ENCODE results near the gene CADM2. TPM values are rescaled to one million over a fixed set of nuclear protein-coding genes. Genes with fewer than 3 reads are reported as not detected.

CADM2 gene
- total and polyA plus RNA-seq, 2 experiments from 2014 or later = 13.3 to 47.5 TPM

- Histone ChIP-seq H2AFZ (peak overlapping the region; percentile 24; the same call in 1 of the 2 replicates), H3K9me2 (ENCODE audit: insufficient read depth) (no peaks in the 10 kb centered on the region), H3K4me1 (ENCODE audit: insufficient read depth) (no peaks in the 10 kb centered on the region), H3K4me2 (no peak overlapping the region), H4K20me1 (replicated peaks; ENCODE audit: insufficient read depth) (no peaks in the 10 kb centered on the region), H3K4me3 (no peak overlapping the region), H3F3A (replicated peaks; ENCODE audit: low read depth) (no peaks in the 10 kb centered on the region), H3K36me3 (ENCODE audit: insufficient read depth) (no peaks in the 10 kb centered on the region), H3K27ac (ENCODE audit: low read depth) (0 out of 2 replicates have a peak overlapping the region, but pooled peaks have one; percentile 40), H3K79me2 (replicated peaks; ENCODE audit: insufficient read depth) (no peaks in the 10 kb centered on the region), H3K27me3 (ENCODE audit: insufficient read depth) (no peaks in the 10 kb centered on the region)
- peaks cover 11% of the 10 kb centered on the region for H3K4me1 Mint-ChIP-seq
- no peak for TF ChIP-seq EZH2phosphoT487 (IDR thresholded peaks at IDR 0.05; ENCODE audit: unreplicated experiment)
- TF ChIP-seq ETS1 (IDR thresholded peaks at IDR 0.05) = no peak
- TF ChIP-seq CREB1 (CRISPR knock-in tag; IDR thresholded peaks at IDR 0.05; ENCODE audit: low read depth) = peak; percentile 36; the same call in 1 of the 2 replicates
- no peaks in the 10 kb centered on the region for H3K9me3 Mint-ChIP-seq
- peaks cover 5% of the 10 kb centered on the region for H3K27me3 Mint-ChIP-seq (ENCODE audit: insufficient read depth, low read depth, poor library complexity)
- H3K36me3 Mint-ChIP-seq (ENCODE audit: low read depth) = no peaks in the 10 kb centered on the region; the same call in 2 of the 3 replicates
- H3K27ac Mint-ChIP-seq = peak overlapping the region; percentile 18; the same call in 1 of the 2 replicates
- DNase-seq (ENCODE audit: low spot score) (peak; percentile 21), ATAC-seq (peak; percentile 53; the same call in 2 of the 3 replicates)
- H3K4me3 Mint-ChIP-seq = no peak overlapping the region
These were observed 944.6 kb downstream of the CADM2 start for GRCh38 chr3:85903434-85903833.

- H3K9me2 ChIP-seq (ENCODE audit: insufficient read depth) = no peaks in the 10 kb centered on the region
- no peaks in the 10 kb centered on the region for H3K4me1 ChIP-seq (ENCODE audit: insufficient read depth)
- no peaks in the 10 kb centered on the region for H3K36me3 ChIP-seq (ENCODE audit: insufficient read depth)
- H3K27ac Mint-ChIP-seq = no peak overlapping the region
- no peaks in the 10 kb centered on the region for H3K27me3 ChIP-seq (ENCODE audit: insufficient read depth)
- H3K4me3 ChIP-seq = no peak overlapping the region
- no peak for ATAC-seq
- no peak overlapping the region for H3K4me3 Mint-ChIP-seq
- H3F3A ChIP-seq (replicated peaks; ENCODE audit: low read depth) = no peaks in the 10 kb centered on the region
- no peaks in the 10 kb centered on the region for H3K4me1 Mint-ChIP-seq
- H3K27ac ChIP-seq (ENCODE audit: low read depth) = no peak overlapping the region
- DNase-seq (ENCODE audit: low spot score) = no peak
- H3K9me3 Mint-ChIP-seq = no peaks in the 10 kb centered on the region; the same call in 2 of the 3 replicates
- H4K20me1 ChIP-seq (replicated peaks; ENCODE audit: insufficient read depth) = no peaks in the 10 kb centered on the region
- H3K79me2 ChIP-seq (replicated peaks; ENCODE audit: insufficient read depth) = no peaks in the 10 kb centered on the region
- peaks cover 1% of the 10 kb centered on the region for H3K27me3 Mint-ChIP-seq (ENCODE audit: insufficient read depth, low read depth, poor library complexity)
- no peak overlapping the region for H3K4me2 ChIP-seq
- H3K36me3 Mint-ChIP-seq (ENCODE audit: low read depth) = peaks cover 4% of the 10 kb centered on the region; the same call in 2 of the 3 replicates
- H2AFZ ChIP-seq = no peak overlapping the region
- TF ChIP-seq NANOG (IDR thresholded peaks at IDR 0.05; ENCODE audit: borderline replicate concordance) (no peak), EZH2 (IDR thresholded peaks at IDR 0.05; ENCODE audit: low read depth, unreplicated experiment) (no peak), EZH2phosphoT487 (IDR thresholded peaks at IDR 0.05; ENCODE audit: unreplicated experiment) (no peak), REST (IDR thresholded peaks at IDR 0.05; ENCODE audit: unreplicated experiment) (no peak), ZNF462 (CRISPR knock-in tag; IDR thresholded peaks at IDR 0.05) (no peak), JUNB (IDR thresholded peaks at IDR 0.05; ENCODE audit: unreplicated experiment) (no peak), CTCF (conservative IDR thresholded peaks at IDR 0.05; ENCODE audit: low read depth in 2 of 2) (no peak)
These were observed 954.2 kb downstream of the CADM2 start for GRCh38 chr3:85912980-85913379.
